ENCODE data around the gene MBD2.

The MBD2 gene

GRCh38 chr18:54192900-54193299 lies 31.6 kb downstream of the MBD2 start:
- no peak for DNase-seq

GRCh38 chr18:54192415-54192814 lies 32.1 kb downstream of the MBD2 start:
- DNase-seq: no peak

GRCh38 chr18:54191352-54191751 lies 33.1 kb downstream of the MBD2 start:
- no peak for DNase-seq

DNA sequence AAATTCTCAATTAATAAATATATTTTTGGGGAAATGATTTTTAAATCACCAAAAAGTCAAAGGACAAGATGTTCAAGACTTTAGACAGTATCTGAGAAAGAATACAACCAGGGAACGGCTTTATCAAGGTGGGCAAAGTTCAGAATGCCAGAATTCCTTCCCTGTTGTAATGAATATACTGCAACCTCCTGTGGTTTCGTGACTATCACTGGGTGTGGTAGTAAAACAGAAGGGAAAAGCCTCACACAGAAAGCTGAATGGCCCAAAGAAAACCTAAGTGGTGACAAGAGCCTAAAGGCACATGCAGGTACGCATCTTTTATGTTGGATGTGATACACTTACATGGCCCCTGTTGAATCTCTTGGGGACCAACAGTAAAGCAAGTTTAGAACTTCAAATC lies 37.1 kb downstream of the MBD2 start:
- no peak for DNase-seq

DNA sequence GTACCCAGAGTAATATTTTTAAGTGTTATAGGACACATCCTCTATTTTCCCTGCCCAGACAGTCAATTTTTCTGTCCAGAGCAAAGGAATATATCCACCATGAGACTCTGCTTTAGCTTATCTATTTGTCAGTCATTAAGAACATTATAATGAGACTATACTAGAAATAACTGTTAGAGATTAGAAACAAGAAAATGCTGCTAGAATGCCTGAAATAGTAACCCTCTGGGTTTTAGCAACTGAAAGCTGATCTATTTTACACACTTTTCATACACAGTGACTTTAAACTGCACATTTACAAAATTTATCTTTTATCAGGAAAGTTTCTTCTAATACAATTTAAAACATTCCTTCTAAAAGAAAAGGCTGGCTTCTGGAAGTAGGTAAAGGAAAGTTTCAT lies 39.6 kb downstream of the MBD2 start:
- no peak for DNase-seq

DNA sequence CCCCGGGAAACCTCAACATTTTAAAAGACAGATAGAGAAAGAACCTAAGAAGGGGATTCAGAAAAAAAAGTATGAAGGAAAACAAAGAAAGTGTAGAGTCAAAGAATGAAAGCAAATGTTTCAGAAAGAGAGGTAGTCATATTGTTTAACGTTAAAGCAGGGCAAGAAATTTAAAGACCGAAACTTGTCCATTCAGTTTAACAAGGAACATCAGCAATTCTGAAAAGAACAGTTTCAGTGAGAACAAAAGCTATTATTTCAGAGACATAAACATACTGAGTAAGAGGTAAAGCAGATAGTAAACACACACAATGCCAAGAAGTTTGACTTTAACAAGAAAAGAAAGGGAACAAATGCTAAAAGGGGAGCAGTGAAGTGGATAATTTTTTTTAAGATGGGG lies 41.1 kb downstream of the MBD2 start:
- no peak for DNase-seq

- DNase-seq: no peak
These were observed 42.4 kb downstream of the MBD2 start for GRCh38 chr18:54181856-54182602.

GRCh38 chr18:54173980-54174630 lies 50.4 kb downstream of the MBD2 start:
- DNase-seq: no peak

GRCh38 chr18:54173250-54173649 lies 51.2 kb downstream of the MBD2 start:
- no peak for DNase-seq

- DNase-seq: no peak
These were observed 54.8 kb downstream of the MBD2 start for GRCh38 chr18:54169431-54170403.

DNA sequence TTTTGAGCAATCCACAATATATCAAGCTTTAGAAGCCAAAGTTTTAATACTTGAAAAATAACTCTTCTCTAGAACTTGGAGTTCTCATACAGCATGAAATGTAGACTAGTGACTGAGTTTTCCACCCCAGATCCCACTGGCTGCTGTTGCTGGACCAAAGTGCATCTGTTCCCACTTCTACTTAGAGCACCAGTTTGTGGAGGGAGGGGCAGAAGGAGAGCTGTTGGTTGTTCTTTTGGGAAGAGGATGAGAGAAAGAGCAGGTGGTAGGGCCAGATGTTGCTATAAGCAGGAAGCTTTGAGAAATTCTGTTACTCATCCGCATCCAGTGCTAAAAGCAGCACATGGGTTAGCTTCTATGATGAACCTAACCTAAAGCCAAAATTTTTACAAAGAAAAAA lies 59.0 kb downstream of the MBD2 start:
- no peak for DNase-seq

DNA sequence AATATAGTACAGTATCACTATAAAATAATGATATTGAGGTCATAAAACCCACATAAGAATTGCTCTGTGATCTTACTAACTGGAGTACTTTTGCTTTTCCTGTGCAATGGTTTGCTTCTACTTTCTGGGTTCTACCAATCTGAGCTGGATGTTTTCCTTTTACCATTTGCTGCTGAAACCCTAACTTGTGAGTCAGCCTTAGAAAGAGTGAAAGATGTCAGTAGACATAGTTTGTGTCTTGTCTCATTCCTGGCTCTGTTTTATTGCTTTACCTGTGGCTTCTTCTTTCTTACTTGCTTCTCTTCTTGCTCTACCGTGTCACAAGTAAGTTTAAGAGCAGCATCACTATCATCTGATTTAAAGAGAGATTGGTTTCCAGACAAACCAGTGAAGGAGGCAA lies 61.0 kb downstream of the MBD2 start:
- DNase-seq: no peak

DNA sequence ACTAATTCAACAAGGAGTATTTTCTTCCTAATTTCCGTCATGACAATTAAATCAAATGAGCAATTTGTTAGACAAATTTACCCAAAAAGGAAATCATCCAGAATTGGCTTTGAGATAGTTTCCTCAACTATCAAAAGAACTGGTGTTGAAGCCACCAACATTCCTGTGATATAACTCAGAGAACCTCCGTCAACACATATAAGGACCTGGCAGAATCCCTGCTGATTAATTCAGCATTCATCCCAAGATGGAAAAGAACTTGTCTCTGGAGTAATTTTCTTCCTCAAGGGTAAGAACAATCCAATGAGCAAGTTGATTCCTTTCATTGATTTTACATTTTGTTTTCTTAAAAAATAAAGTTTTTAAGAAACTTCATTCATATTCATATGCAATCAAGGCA lies 62.0 kb downstream of the MBD2 start:
- DNase-seq: no peak

DNA sequence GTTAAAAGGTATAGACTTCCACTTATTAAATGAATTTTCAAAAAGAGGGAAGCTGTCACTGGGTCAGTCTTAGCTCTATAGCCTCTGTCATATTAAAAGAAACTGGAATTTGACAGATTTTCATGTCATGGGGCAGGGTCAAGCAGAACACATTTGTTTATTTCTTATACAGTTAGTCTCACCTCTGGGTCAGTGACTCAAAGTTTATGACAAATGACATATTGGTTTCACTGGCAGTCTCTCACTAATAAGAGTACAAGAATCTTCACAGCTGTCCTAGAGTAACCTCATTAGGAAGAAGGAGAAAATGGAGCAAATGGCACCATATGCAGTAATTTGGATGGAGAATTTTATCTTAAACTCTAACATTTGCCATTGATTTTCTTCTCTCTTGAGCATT lies 63.2 kb downstream of the MBD2 start:
- DNase-seq: no peak

DNA sequence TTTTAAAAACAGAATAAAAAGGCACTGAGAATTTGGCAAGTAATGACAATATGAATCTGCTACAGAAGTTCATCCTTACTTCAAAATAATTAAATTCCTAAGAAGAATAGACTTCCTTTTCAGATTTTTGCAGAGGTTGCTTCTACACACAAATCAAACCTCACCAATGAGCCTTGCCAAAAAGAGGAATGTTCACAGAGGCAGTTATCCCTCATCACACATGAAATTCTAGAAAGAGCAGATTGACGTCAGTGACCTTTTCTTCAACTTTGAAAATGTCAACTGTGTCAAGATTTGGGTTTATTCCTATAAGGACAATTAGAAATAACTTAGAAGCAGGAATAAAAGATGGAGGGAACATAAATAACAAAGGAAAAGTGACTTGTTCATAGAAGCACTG lies 64.6 kb downstream of the MBD2 start:
- no peak for DNase-seq

DNA sequence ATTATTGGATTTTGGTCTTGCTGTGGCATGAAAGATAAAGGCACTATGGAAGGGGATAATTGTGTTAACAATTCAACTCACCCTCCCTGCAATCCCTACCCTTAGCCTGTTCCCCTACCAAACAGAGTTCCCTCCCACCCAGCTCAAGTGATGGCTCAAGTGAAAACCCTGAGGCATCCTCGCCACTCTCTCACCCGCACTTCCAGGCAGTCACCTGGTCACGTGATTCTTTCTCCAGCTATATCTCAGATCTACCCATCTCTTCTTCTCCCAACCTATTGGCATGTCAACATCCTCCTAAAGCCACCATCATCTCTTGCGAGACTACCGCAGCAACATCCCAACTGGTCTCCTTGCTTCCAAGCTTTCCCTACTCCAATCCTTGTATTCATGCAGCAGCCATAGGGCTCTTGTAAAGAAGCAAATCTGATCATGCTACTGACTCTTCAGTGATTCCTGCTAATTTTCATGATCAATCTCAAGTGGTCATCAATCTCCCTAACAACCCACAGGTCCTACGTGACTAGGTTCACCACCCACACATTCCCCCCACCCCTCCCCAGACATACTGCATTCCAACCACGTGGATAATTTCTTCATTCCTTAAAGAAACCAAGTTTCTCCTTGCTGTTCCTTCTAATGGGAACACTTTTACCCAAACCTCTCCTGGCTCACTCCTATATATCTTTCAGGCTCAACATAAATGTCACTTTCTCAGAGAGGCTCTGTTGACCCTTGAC lies 66.7 kb downstream of the MBD2 start:
- no peak for DNase-seq

DNA sequence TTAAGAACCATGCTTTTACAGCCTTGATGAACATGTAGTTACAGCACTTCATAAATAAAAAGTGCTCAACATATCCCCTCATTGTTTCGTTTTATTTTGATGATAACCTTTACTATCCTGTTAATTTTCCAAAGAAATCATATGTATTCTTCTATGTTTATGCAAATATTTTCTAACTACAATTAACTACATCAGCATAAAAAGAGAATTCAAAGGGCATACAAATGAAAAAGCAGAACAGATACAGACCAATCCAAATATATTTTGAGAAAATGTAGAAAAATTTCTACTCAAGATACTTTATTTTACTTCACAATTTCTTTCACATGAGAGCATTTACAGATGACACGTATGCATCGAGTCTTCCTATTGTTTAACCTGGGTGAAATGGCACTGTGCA lies 69.1 kb downstream of the MBD2 start:
- DNase-seq: no peak

DNA sequence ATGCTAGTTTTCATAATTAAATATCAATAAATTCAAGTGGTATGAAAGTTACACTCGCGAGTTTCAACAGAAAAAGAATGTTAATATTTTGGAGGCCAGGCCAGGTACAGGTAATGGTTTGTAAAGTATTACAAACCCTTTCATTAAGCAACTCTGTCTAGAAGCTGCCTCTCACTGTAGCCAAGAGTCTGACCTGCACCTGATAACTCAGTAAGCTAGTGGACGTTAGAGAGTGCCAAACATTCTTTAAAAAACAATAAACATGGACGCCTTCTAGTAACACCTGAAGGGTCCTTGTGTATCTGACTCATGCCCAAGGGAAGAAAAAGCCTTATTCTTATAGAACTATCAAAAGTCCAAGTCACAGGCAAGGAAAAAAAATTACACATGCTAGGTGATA lies 70.2 kb downstream of the MBD2 start:
- no peak for DNase-seq

DNA sequence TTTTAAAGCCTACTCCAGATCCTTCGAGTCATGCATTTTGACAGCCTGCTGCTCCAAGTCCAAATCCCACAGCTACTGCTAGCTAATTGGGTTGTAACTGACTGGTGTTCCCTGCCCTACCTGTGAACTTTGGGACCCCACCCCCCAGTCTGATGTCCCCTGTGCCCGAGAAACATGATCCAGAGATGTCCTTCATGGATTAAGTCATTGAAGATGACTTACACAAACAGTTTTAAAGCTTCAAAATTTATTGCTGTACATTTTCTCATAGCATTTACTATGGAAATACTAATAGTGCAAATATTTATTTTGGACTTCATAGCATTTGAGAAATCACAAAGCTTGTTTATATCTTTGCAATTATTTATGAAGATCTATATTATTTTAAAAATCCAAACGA lies 73.1 kb downstream of the MBD2 start:
- DNase-seq: no peak

DNA sequence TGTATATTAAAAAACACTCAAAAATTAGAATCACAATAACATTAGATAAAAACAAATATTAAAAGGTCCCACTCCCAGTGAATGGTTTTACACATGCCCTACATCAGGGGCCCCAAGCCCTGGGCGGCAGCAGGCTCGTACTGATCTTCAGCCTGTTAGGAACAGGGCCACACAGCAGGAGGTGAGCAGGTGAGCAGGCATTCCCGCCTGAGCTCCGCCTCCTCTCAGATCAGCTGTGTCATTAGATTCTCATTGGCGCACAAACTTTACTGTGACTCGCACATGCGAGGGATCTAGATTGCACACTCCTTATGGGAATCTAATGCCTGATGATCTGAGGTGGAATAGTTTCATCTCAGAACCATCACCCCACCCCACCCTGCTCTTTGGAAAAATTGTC lies 74.2 kb downstream of the MBD2 start:
- DNase-seq: no peak

GRCh38 chr18:54149078-54149697 lies 75.3 kb downstream of the MBD2 start:
- DNase-seq: peak; percentile 39

DNA sequence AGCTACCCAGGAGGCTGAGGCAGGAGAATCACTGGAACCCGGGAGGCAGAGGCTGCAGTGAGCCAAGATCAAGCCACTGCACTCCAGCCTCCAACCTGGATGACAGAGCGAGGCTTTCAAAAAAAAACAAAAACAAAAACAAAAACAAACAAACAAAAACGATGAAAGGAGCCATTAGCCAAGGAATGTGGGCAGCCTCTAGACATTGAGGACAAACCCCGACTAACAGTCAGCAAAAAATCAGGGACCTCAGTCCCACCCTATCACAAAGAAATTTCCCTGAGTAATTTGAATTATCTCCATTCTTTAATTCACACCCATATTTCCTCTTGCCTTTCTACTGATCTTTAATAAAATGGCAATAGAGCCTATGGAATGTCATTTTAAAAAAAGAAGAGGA lies 75.8 kb downstream of the MBD2 start:
- DNase-seq: no peak

- peak; percentile 25 for DNase-seq
These were observed 76.3 kb downstream of the MBD2 start for GRCh38 chr18:54148151-54148550.
